ENCODE data around the gene COL5A2.

The COL5A2 gene

DNA sequence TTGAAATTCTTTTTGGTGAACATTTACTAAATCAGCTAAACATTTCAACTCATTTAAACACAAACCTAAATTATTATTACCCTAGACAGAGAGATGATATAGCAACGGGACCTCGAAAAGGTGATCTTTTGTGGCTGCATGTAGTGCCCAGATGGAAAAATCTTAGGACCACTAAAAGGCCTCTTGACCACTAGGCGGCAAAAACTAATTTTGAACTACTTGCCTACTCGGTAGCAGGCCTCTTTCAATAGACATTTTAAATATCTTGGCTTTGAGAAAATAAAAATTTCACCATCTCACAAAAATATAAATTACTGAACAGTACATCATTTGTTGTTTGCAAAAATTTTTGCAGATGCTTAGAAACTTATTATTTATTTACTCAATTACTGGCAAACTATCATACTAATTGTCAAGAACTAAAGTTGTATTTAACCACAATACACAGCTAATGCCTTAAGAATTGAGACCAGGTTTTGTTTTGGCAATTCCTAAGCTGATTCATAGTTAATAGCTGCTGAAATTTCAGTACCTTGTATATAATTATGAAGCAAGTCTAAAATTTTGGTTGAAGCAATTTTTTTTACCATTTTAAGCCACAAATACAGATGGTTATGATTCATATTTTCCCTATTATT is 196.0 kb downstream of the COL5A2 start:
- DNase-seq, result no peak

Data from islet precursor cell (in vitro differentiated cells).